GM18873 (cell line): ENCODE results near the gene HPD.

ENCODE experiments used
- ATAC-seq: cut with Tn5 transposase; IDR thresholded peaks from one replicate; pipeline ENCODE4 v1.9.1; 2021; ENCODE audit warnings: mild to moderate bottlenecking, moderate library complexity, moderate number of reproducible peaks; ENCODE audit not compliant: unreplicated experiment, low FRiP score

HPD gene

GRCh38 chr12:121830134-121830533 is 28.5 kb downstream of the HPD start:
- ATAC-seq: no peak

- ATAC-seq: no peak
Measured at GRCh38 chr12:121829250-121829918, 29.3 kb downstream of the HPD start.

- ATAC-seq: no peak
Measured at GRCh38 chr12:121828826-121829225, 29.8 kb downstream of the HPD start.

- no peak for ATAC-seq
Measured at GRCh38 chr12:121828306-121828705, 30.4 kb downstream of the HPD start.

DNA sequence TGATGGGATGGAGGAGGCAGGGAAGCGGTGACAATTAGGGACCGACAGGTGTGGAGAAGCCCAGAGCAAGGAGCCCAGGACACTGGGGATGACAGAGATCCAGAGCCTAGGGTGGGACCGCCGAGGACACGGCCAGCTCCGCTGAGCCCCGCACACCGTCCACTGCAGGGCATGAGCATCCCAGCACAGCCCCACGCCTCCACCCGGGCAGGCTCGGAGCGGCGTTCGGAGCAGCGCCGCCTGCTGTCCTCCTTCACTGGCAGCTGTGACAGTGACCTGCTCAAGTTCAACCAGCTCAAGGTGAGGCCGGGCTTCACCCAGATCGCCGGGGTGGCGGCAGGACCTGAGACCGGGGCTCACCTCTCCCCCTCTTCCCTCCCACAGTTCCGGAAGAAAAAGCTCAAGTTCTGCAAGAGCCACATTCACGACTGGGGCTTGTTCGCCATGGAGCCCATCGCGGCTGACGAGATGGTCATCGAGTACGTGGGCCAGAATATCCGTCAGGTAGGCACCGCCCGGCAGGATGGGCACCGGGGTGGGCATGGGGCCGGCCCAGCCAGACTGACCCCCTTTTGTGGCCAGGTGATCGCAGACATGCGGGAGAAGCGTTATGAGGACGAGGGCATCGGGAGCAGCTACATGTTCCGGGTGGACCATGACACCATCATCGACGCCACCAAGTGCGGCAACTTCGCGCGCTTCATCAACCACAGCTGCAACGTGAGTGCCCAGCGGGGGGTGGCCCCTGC is 31.1 kb downstream of the HPD start:
- ATAC-seq: no peak

- no peak for ATAC-seq
Measured at GRCh38 chr12:121826318-121827150, 32.1 kb downstream of the HPD start.

DNA sequence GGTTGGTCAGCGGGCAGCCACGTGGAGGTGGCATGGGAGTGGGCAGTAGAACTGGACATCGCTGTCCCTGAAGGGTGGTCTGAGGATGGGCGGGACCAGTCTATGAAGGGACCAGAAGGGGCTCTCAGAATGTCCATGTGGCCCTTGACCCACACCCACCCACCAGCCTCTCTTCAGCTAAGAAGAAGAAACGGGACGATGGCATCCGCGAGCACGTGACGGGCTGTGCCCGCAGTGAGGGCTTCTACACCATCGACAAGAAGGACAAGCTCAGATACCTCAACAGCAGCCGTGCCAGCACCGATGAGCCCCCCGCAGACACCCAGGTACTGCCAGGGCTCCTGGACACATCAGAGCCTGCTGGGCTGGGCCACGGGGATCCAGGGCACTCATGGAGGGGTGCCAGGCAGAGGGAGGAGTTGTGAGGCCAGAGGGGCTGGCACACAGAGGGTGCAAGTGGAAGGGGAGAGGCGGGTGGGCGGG is 33.6 kb downstream of the HPD start:
- no peak for ATAC-seq

DNA sequence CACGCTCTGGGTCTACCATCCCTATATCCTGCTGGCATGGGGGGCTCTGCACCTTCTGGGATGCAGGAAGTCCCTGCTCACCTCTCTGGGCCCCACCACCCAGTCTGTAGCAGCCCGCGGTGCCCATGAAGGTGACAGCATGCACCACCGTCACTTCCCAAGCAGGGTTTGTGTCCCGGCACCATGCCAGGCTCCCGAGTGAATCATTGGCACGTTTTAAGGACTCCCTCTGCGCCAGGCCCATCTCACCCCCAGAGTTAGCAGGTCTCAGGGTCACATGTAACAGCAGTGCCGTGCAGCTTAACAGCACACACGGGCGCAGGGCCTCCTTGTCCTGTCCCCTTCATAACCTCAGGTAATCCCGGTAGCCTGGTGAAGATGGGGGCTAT is 34.9 kb downstream of the HPD start:
- no peak for ATAC-seq

DNA sequence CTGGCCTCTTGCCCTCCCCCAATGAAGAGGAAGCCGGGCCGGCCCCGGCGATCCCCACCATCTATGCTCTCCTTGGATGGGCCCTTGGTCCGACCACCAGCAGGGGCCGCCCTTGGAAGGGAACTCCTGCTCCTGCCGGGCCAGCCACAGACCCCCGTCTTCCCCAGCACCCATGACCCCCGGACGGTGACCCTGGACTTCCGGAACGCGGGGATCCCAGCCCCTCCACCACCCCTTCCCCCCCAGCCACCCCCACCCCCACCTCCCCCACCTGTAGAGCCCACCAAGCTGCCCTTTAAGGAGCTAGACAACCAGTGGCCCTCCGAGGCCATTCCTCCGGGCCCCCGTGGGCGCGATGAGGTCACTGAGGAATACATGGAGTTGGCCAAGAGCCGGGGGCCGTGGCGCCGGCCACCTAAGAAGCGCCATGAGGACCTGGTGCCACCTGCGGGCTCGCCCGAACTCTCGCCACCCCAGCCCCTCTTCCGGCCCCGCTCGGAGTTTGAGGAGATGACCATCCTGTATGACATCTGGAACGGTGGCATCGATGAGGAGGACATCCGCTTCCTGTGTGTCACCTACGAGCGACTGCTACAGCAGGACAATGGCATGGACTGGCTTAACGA is 35.4 kb downstream of the HPD start:
- no peak for ATAC-seq

DNA sequence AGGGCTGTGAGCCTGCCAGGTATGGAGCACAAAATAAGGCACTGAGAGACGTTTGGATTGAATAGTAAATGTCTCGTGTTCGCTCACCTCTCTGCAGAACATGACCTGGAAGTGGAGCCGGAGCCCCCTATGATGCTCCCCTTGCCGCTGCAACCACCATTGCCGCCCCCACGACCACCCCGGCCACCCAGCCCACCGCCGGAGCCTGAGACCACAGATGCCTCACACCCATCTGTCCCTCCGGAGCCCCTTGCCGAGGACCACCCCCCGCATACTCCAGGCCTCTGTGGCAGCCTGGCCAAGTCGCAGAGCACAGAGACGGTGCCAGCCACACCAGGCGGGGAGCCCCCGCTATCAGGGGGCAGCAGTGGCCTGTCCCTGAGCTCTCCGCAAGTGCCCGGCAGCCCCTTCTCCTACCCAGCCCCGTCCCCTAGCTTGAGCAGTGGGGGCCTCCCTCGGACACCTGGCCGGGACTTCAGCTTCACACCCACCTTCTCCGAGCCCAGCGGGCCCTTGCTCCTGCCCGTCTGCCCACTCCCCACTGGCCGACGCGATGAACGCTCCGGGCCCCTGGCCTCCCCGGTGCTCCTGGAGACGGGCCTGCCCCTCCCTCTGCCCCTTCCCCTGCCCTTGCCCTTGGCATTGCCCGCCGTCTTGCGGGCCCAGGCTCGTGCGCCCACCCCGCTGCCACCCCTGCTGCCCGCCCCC is 36.1 kb downstream of the HPD start:
- ATAC-seq: no peak

GRCh38 chr12:121820056-121820455 is 38.6 kb downstream of the HPD start:
- ATAC-seq: no peak

DNA sequence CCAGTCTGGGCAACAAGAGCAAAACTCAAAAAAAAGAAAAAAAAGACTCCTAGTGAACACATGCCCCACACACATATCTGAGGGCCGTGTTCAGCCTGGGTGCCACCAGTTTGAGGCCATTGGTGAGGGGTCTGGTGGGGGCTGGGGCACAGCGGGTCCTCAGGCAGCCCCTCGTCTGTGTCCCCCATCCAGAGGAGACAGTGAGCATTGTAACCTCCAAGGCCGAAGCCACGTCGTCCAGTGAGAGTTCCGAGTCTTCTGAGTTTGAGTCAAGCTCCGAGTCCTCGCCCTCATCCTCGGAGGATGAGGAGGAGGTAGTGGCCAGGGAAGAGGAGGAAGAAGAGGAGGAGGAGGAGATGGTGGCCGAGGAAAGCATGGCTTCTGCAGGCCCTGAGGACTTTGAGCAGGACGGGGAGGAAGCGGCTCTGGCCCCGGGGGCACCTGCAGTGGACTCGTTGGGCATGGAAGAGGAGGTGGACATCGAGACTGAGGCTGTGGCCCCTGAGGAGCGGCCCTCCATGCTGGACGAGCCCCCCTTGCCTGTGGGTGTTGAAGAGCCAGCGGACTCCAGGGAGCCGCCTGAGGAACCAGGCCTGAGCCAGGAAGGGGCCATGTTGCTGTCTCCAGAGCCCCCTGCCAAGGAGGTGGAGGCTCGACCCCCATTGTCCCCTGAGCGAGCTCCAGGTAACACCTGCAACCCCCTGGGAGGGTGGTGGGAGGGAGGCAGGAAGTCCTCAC is 39.3 kb downstream of the HPD start:
- ATAC-seq: no peak

GRCh38 chr12:121817648-121818043 is 41.0 kb downstream of the HPD start:
- ATAC-seq: no peak

- no peak for ATAC-seq
Measured at GRCh38 chr12:121816925-121817647, 41.6 kb downstream of the HPD start.

GRCh38 chr12:121815263-121815662 is 43.4 kb downstream of the HPD start:
- ATAC-seq: no peak

DNA sequence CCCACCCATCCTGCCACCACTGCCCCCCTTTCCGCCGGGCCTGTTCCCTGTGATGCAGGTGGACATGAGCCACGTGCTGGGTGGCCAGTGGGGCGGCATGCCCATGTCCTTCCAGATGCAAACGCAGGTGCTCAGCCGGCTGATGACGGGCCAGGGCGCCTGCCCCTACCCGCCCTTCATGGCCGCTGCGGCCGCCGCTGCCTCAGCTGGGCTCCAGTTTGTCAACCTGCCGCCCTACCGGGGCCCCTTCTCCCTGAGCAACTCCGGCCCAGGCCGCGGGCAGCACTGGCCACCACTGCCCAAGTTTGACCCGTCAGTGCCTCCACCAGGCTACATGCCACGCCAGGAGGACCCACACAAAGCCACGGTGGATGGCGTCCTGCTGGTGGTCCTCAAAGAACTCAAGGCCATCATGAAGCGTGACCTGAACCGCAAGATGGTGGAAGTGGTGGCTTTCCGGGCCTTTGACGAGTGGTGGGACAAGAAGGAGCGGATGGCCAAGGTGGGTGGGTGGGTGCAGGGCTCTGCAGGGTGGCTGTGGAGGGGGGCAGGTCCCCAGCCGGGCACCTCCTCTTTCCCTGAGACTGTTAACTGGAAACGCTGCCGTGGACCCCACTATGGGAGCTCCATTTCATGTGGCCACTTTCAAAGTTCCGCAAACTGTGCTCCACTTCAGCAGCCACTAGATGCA is 44.1 kb downstream of the HPD start:
- no peak for ATAC-seq

- ATAC-seq: no peak
Measured at GRCh38 chr12:121813951-121814350, 44.7 kb downstream of the HPD start.
